Adrenal gland (tissue), 12 donors: ENCODE results near the gene TMEM200A. TPM values are rescaled to one million over a fixed set of nuclear protein-coding genes. Genes with fewer than 3 reads are reported as not detected.

Source experiments
- DNase-seq, 7 donors: peaks; one replicate each; pipeline ENCODE4 v3.0.0-alpha.2; 2019 to 2020
- H3K27ac ChIP-seq, 5 donors: fragments of 200-600 bp; sonication (generic) in 4 of 5; 1 replicate in 3 of 5; 2 replicates in 2 of 5; pipeline versions ENCODE4 v1.5.1 to v1.8.0; 2016 to 2020; ENCODE audit warnings: mild to moderate bottlenecking in 1 of 5
- H3K27me3 ChIP-seq: fragments of 200-600 bp; 2 replicates; pipeline ENCODE4 v1.8.0; 2021
- H3K36me3 ChIP-seq, 2 donors: fragments of 200-600 bp; replicated peaks in 1 of 2; 1 replicate in 1 of 2; 2 replicates in 1 of 2; pipeline versions ENCODE4 v1.5.1 to v1.8.0; 2018 to 2022
- H3K4me1 ChIP-seq, 2 donors: fragments of 200-600 bp; replicated peaks in 1 of 2; 1 replicate in 1 of 2; 2 replicates in 1 of 2; pipeline versions ENCODE4 v1.5.1 to v1.8.0; 2018 to 2021
- H3K4me3 ChIP-seq, 4 donors: fragments of 200-600 bp; sonication (generic) in 3 of 4; one replicate each; pipeline ENCODE4 v1.5.1; 2016 to 2018
- H3K9me3 ChIP-seq, 3 donors: fragments of 200-600 bp; sonication (generic) in 1 of 3; replicated peaks in 1 of 3; 1 replicate in 2 of 3; 2 replicates in 1 of 3; pipeline versions ENCODE4 v1.5.1 to v1.8.0; 2016 to 2021
- POLR2A ChIP-seq, 2 donors: fragments of 450-650 bp; IDR thresholded peaks; one replicate each; pipeline ENCODE4 v1.6.1; 2017; ENCODE audit warnings: antibody characterized with exemption in 2 of 2, mild to moderate bottlenecking in 2 of 2, moderate library complexity in 1 of 2
- WGBS, 4 donors: extraction: QIAGEN DNeasy Blood & Tissue Kit in 2 of 4; methylation state at CpG; one replicate each; pipeline versions ENCODE4 v1.1.5 to v1.1.7; 2013 to 2017; 5-methylcytosine and 5-hydroxymethylcytosine counted together
- intact Hi-C, 2 donors: fragments of 100-400 bp; cut with DNase I; formaldehyde crosslinking; loops; one replicate each; pipeline versions ENCODE4 v1.14.1 to v1.15.0; 2022 to 2023
- polyA plus RNA-seq, 3 donors: library from polyadenylated mRNA; stranded (reverse); fragments of 200-250 nt in 2 of 3; fragments of 350-450 nt in 1 of 3; fragmentation: Illumina TruSeq in 1 of 3; extraction: RNeasy Lipid Tissue Mini Kit (QIAGEN cat#74804) in 1 of 3; gene quantifications; one replicate each; pipeline ENCODE4 v1.2.3, GENCODE V29; 2013 to 2014
- total RNA-seq, 9 donors: library from RNA; depleted of rRNA in 4 of 9; stranded (reverse); fragments of >200 nt in 4 of 9; fragments of 120-200 nt in 1 of 9; fragmentation: NEBNext Ultra II Directional in 1 of 9; extraction: Animal tissue kit (Norgen Biotek cat#: 25700) in 1 of 9; gene quantifications; one replicate each; pipeline versions ENCODE4 v1.1.0 to v1.2.4, GENCODE V29; 2013 to 2023
- TF ChIP-seq, protein P1 (sequence below), 6 experiments: fragments of 450-650 bp in 4 of 6; fragments of 200-600 bp in 2 of 6; sonication (generic) in 1 of 6; IDR thresholded peaks; 1 replicate in 5 of 6; 2 replicates in 1 of 6; pipeline versions ENCODE4 v1.5.1 to v1.8.0; 2016 to 2021; ENCODE audit warnings: antibody characterized with exemption in 6 of 6, mild to moderate bottlenecking in 2 of 6, moderate library complexity in 1 of 6
- donor health status: healthy with polysubstance abuse.
- donor health status: Bipolar disorder and iron deficiency.
- donor health status: DM: yes; HTN: yes; CAD: no.
- donor health status: DM: no; HTN: no; CAD: no.
- donor health status: DM: no; HTN: no; CAD: no.
- donor health status: DM: yes; HTN: yes; CAD: no.

TMEM200A gene
- total and polyA plus RNA-seq, 12 donors, result 1.9 to 87.7 (median 30.2) TPM

DNA sequence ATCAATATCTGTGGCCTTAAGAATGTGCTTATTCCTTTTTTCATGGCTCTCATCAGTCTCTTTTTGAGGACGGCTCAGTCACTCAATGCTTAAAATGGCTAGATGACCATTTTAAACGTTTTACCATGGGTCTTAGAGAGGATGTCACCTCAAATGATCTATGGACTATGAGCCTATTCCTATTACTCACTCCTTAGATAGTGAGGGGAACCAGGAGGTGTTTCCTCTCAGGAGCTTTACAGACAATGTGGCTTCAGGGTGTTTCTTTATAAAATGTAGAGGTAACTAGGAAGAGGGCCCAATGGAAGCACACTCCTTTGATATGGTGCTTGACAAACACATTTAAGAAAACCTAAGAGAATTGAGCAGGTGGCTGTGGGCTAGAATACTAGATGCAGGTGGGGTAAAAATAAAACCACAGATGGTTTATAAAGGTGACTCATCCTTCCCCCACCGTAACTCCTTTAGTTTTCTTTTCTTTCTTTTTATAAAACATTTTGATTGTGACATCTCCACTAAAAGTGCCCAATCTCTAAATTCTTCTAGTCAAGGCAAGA, 1.5 kb upstream of the TMEM200A start:
- TF ChIP-seq, protein P1, sequence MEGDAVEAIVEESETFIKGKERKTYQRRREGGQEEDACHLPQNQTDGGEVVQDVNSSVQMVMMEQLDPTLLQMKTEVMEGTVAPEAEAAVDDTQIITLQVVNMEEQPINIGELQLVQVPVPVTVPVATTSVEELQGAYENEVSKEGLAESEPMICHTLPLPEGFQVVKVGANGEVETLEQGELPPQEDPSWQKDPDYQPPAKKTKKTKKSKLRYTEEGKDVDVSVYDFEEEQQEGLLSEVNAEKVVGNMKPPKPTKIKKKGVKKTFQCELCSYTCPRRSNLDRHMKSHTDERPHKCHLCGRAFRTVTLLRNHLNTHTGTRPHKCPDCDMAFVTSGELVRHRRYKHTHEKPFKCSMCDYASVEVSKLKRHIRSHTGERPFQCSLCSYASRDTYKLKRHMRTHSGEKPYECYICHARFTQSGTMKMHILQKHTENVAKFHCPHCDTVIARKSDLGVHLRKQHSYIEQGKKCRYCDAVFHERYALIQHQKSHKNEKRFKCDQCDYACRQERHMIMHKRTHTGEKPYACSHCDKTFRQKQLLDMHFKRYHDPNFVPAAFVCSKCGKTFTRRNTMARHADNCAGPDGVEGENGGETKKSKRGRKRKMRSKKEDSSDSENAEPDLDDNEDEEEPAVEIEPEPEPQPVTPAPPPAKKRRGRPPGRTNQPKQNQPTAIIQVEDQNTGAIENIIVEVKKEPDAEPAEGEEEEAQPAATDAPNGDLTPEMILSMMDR (IDR thresholded peaks at IDR 0.05), result no peak
- no peak for TF ChIP-seq POLR2A (IDR thresholded peaks at IDR 0.05)
- peak overlapping the region in 1 of 4 donors; percentile 82 for H3K4me3 ChIP-seq
- H3K36me3 ChIP-seq, result no peaks in the 10 kb centered on the region
- H3K4me1 ChIP-seq, result peaks cover 0 to 18% of the 10 kb centered on the region in 2 donors
- H3K27ac ChIP-seq, result no peak overlapping the region
- H3K9me3 ChIP-seq, result no peaks in the 10 kb centered on the region
- intact Hi-C loops, result loop anchor here in 1 of 2 donors (10.0 kb wide), 1 partner anchor 330 kb away; no protein-coding TSS in a partner anchor
- DNase-seq, result no peak
- 38 to 47% (median 40%) methylated on average over 3 of the region's 3 CpGs for WGBS, 4 donors
- H3K27me3 ChIP-seq, result no peaks in the 10 kb centered on the region

GRCh38 chr6:130366107-130367005, 539 bp downstream of the TMEM200A start:
- Histone ChIP-seq H3K9me3 (no peaks in the 10 kb centered on the region), H3K4me3 (peak overlapping the region; percentile 36 to 82 (median 52)), H3K36me3 (no peaks in the 10 kb centered on the region), H3K27me3 (no peaks in the 10 kb centered on the region), H3K4me1 (peaks cover 0 to 19% of the 10 kb centered on the region in 2 donors), H3K27ac (peak overlapping the region in 3 of 5 donors; percentile 48 to 78 (median 74))
- WGBS, 4 donors, result 0 to 1% (median 1%) methylated on average over 15 to 65 of the region's 65 CpGs
- intact Hi-C loops, result loop anchor here in 1 of 2 donors (10.0 kb wide), 1 partner anchor 328 kb away; no protein-coding TSS in a partner anchor
- TF ChIP-seq POLR2A (IDR thresholded peaks at IDR 0.05), result peak in 1 of 2 donors; percentile 33
- TF ChIP-seq, protein P1 (IDR thresholded peaks at IDR 0.05), result peak in 2 of 6 experiments; percentile 10 to 14
- peak; percentile 59 to 82 (median 65) for DNase-seq

DNA sequence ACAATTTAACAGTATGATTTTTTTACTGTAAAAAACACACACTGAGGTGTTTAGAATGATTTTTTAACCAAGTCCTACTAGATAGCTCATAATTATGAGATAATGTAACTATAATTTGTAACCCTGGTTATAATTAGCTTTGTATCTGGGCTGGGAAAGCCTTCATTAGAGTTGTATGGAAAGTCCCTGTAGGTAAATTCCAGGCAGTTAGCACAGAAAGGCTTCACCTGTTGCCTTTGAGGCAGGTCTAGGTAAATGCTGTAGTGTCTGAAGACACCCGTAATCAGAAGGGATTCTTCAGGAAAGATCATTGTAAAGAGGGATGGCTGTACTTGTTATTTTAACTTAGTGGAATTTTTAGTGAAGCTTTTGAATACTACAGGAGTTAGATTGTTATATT, 1.9 kb downstream of the TMEM200A start:
- WGBS, 4 donors, result 59 to 69% (median 63%) methylated on average over 1 of the region's 1 CpG
- Histone ChIP-seq H3K27me3 (no peaks in the 10 kb centered on the region), H3K27ac (no peak overlapping the region), H3K4me1 (peaks cover 0 to 27% of the 10 kb centered on the region in 2 donors), H3K9me3 (no peaks in the 10 kb centered on the region), H3K36me3 (no peaks in the 10 kb centered on the region), H3K4me3 (peak overlapping the region in 1 of 4 donors; percentile 82)
- TF ChIP-seq POLR2A (IDR thresholded peaks at IDR 0.05), result no peak
- DNase-seq, result no peak
- intact Hi-C loops, result loop anchor here in 1 of 2 donors (10.0 kb wide), 1 partner anchor 327 kb away; no protein-coding TSS in a partner anchor

DNA sequence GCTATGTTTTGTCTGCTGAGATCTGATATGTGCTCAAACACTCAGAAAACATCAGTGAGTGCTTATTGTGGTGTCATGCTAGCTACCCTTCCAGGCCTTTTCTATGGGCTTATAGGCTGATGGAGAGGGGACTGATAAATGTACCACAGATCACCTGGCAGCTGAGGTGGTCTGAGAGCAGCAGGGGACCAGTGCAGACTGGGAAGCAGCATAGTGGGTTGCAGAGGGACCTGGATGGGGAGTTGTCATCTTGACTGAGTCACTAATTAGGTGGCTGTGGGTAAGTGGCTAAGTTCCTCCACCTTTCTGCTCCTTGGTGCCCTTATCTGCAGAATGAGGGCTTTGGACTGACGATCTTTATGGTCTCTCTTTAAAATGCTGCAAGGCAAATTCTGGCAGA, 2.8 kb downstream of the TMEM200A start:
- DNase-seq, result no peak
- WGBS, 4 donors, result 64 to 75% (median 69%) methylated on average over 1 of the region's 1 CpG
- H3K9me3 ChIP-seq, result no peaks in the 10 kb centered on the region
- intact Hi-C loops, result loop anchor here in 1 of 2 donors (10.0 kb wide), 1 partner anchor 326 kb away; no protein-coding TSS in a partner anchor
- H3K27ac ChIP-seq, result no peak overlapping the region
- H3K36me3 ChIP-seq, result no peaks in the 10 kb centered on the region
- peaks cover 0 to 27% of the 10 kb centered on the region in 2 donors for H3K4me1 ChIP-seq
- H3K27me3 ChIP-seq, result no peaks in the 10 kb centered on the region
- H3K4me3 ChIP-seq, result no peak overlapping the region
- TF ChIP-seq POLR2A (IDR thresholded peaks at IDR 0.05), result no peak
- TF ChIP-seq, protein P1 (IDR thresholded peaks at IDR 0.05), result no peak
